Astrocyte (in vitro differentiated cells and primary cell): ENCODE data around the gene ERCC6.

Experiments
- CTCF ChIP-seq: IDR thresholded peaks from 2 replicates; pipeline ENCODE4 v1.5.1; 2011; ENCODE audit warnings: low read depth, mild to moderate bottlenecking, inconsistent platforms, low read length, moderate library complexity; ENCODE audit not compliant: insufficient read depth
- EZH2 ChIP-seq: IDR thresholded peaks from 2 replicates; pipeline ENCODE4 v1.6.1; 2012; ENCODE audit warnings: mild to moderate bottlenecking, low read length, inconsistent platforms; ENCODE audit not compliant: insufficient read depth

GRCh38 chr10:49497358-49497757 is 41.6 kb downstream of the ERCC6 start:
- TF ChIP-seq CTCF = no peak
- no peak for TF ChIP-seq EZH2
